Mesenchymal stem cell (in vitro differentiated cells and primary cell): ENCODE measurements around the gene SUCO.

ENCODE experiments used
- DNase-seq: peaks from one replicate; pipeline ENCODE4 v3.0.0-alpha.2; 2013
- H2AFZ ChIP-seq: one replicate; pipeline ENCODE4 v1.6.1; 2013; ENCODE audit warnings: low read depth, mild to moderate bottlenecking, control low read depth, inconsistent platforms, low read length, moderate library complexity
- H2AK5ac ChIP-seq: 2 replicates; pipeline ENCODE4 v1.6.1; 2013; ENCODE audit warnings: low read length, moderate library complexity, mild to moderate bottlenecking, inconsistent platforms; ENCODE audit not compliant: severe bottlenecking
- H2BK120ac ChIP-seq: one replicate; pipeline ENCODE4 v1.6.1; 2013; ENCODE audit warnings: low read depth, mild to moderate bottlenecking, inconsistent platforms, low read length, moderate library complexity
- H2BK12ac ChIP-seq, 2 experiments: one replicate each; pipeline ENCODE4 v1.6.1; 2013; ENCODE audit warnings: inconsistent platforms in 2 of 2, low read length in 2 of 2, mild to moderate bottlenecking in 2 of 2, moderate library complexity in 2 of 2, control low read depth in 1 of 2
- H2BK15ac ChIP-seq: one replicate; pipeline ENCODE4 v1.6.1; 2013; ENCODE audit warnings: mild to moderate bottlenecking, low read depth, inconsistent platforms; ENCODE audit not compliant: poor library complexity, severe bottlenecking
- H2BK5ac ChIP-seq: 2 replicates; pipeline ENCODE4 v1.6.1; 2013; ENCODE audit warnings: low read depth, mild to moderate bottlenecking, low read length, control low read depth, inconsistent platforms; ENCODE audit not compliant: poor library complexity, severe bottlenecking
- H3K14ac ChIP-seq, 2 experiments: one replicate each; pipeline ENCODE4 v1.6.1; 2013; ENCODE audit warnings: inconsistent platforms in 2 of 2, low read length in 2 of 2, control low read depth in 1 of 2, mild to moderate bottlenecking in 1 of 2, moderate library complexity in 1 of 2
- H3K18ac ChIP-seq, 2 experiments: one replicate each; pipeline ENCODE4 v1.6.1; 2013; ENCODE audit warnings: inconsistent platforms in 2 of 2, low read length in 2 of 2, control low read depth in 1 of 2, low read depth in 1 of 2, mild to moderate bottlenecking in 1 of 2
- H3K23ac ChIP-seq, 2 experiments: one replicate each; pipeline ENCODE4 v1.6.1; 2013; ENCODE audit warnings: inconsistent platforms in 2 of 2, low read length in 2 of 2, mild to moderate bottlenecking in 2 of 2, moderate library complexity in 2 of 2, control low read depth in 1 of 2
- H3K27ac ChIP-seq: 2 replicates; pipeline ENCODE4 v1.5.1; 2013; ENCODE audit warnings: mild to moderate bottlenecking, moderate library complexity, low read length, control low read depth, inconsistent platforms; ENCODE audit not compliant: poor library complexity, severe bottlenecking
- H3K27me3 ChIP-seq, 2 experiments: 2 replicates each; pipeline versions ENCODE4 v1.6.1 to v1.7.0; 2013; ENCODE audit warnings: low read length in 2 of 2, mild to moderate bottlenecking in 2 of 2, moderate library complexity in 2 of 2, control low read depth in 1 of 2, inconsistent platforms in 1 of 2; ENCODE audit not compliant: control insufficient read depth in 1 of 2, insufficient read depth in 1 of 2
- H3K36me3 ChIP-seq, 2 experiments: 2 replicates each; pipeline versions ENCODE4 v1.6.1 to v1.7.0; 2013; ENCODE audit warnings: low read length in 2 of 2, control low read depth in 1 of 2, inconsistent platforms in 1 of 2, low read depth in 1 of 2, mild to moderate bottlenecking in 1 of 2; ENCODE audit not compliant: insufficient read depth in 2 of 2, control insufficient read depth in 1 of 2
- H3K4ac ChIP-seq, 2 experiments: one replicate each; pipeline ENCODE4 v1.6.1; 2013; ENCODE audit warnings: inconsistent platforms in 2 of 2, low read length in 2 of 2, mild to moderate bottlenecking in 2 of 2, moderate library complexity in 2 of 2, control low read depth in 1 of 2, low read depth in 1 of 2
- H3K4me1 ChIP-seq: 2 replicates; pipeline ENCODE4 v1.6.1; 2013; ENCODE audit warnings: low read depth, low read length, control low read depth; ENCODE audit not compliant: control insufficient read depth, insufficient read depth
- H3K4me2 ChIP-seq: 2 replicates; pipeline ENCODE4 v1.6.1; 2013; ENCODE audit warnings: low read length, mild to moderate bottlenecking, inconsistent platforms; ENCODE audit not compliant: poor library complexity, severe bottlenecking
- H3K4me3 ChIP-seq, 2 experiments: 2 replicates each; pipeline versions ENCODE4 v1.5.1 to v1.7.0; 2013; ENCODE audit warnings: low read length in 2 of 2, mild to moderate bottlenecking in 2 of 2, control low read depth in 1 of 2, low read depth in 1 of 2; ENCODE audit not compliant: insufficient read depth in 1 of 2
- H3K79me1 ChIP-seq: replicated peaks from 2 replicates; pipeline ENCODE4 v1.6.1; 2013; ENCODE audit warnings: mild to moderate bottlenecking, control low read depth, low read length, inconsistent platforms; ENCODE audit not compliant: poor library complexity, severe bottlenecking
- H3K9ac ChIP-seq: 2 replicates; pipeline ENCODE4 v1.7.0; 2013; ENCODE audit warnings: mild to moderate bottlenecking, low read length, moderate library complexity
- H3K9me3 ChIP-seq: 2 replicates; pipeline ENCODE4 v1.7.0; 2013; ENCODE audit warnings: mild to moderate bottlenecking, low read length; ENCODE audit not compliant: control insufficient read depth
- H4K8ac ChIP-seq: one replicate; pipeline ENCODE4 v1.6.1; 2013; ENCODE audit warnings: inconsistent platforms, mild to moderate bottlenecking, low read length, moderate library complexity
- H4K91ac ChIP-seq: one replicate; pipeline ENCODE4 v1.6.1; 2013; ENCODE audit warnings: mild to moderate bottlenecking, low read length, inconsistent platforms
- WGBS: methylation state at CpG from one replicate; pipeline ENCODE4 v1.1.7; 2013; ENCODE audit warnings: mixed read lengths; 5-methylcytosine and 5-hydroxymethylcytosine counted together

SUCO gene

GRCh38 chr1:172514108-172514507, 18.8 kb upstream of the SUCO start:
- Histone ChIP-seq H2BK5ac (no peak overlapping the region), H3K23ac (no peak overlapping the region), H3K9ac (no peak overlapping the region), H2BK15ac (no peak overlapping the region), H3K4me1 (no peaks in the 10 kb centered on the region), H4K8ac (no peak overlapping the region), H2BK12ac (no peak overlapping the region), H3K27me3 (no peaks in the 10 kb centered on the region), H2AK5ac (no peak overlapping the region), H3K14ac (no peak overlapping the region), H3K18ac (no peak overlapping the region), H2BK120ac (no peak overlapping the region), H3K36me3 (no peaks in the 10 kb centered on the region), H3K79me1 (no peaks in the 10 kb centered on the region), H2AFZ (no peak overlapping the region), H3K9me3 (no peaks in the 10 kb centered on the region), H3K4me3 (no peak overlapping the region), H3K27ac (no peak overlapping the region), H3K4ac (no peak overlapping the region), H4K91ac (no peak overlapping the region), H3K4me2 (no peak overlapping the region)
- WGBS, result 86% methylated on average over 3 of the region's 3 CpGs
- no peak for DNase-seq

- H3K4ac ChIP-seq, result no peak overlapping the region
- H3K27ac ChIP-seq, result no peak overlapping the region
- no peaks in the 10 kb centered on the region for H3K36me3 ChIP-seq
- no peak overlapping the region for H4K91ac ChIP-seq
- H3K18ac ChIP-seq, result no peak overlapping the region
- H2BK15ac ChIP-seq, result no peak overlapping the region
- H2AFZ ChIP-seq, result no peak overlapping the region
- no peak overlapping the region for H2AK5ac ChIP-seq
- H3K79me1 ChIP-seq, result no peaks in the 10 kb centered on the region
- no peak overlapping the region for H3K4me2 ChIP-seq
- H3K9ac ChIP-seq, result no peak overlapping the region
- no peaks in the 10 kb centered on the region for H3K9me3 ChIP-seq
- no peak overlapping the region for H4K8ac ChIP-seq
- no peak overlapping the region for H2BK12ac ChIP-seq
- DNase-seq, result no peak
- no peaks in the 10 kb centered on the region for H3K4me1 ChIP-seq
- H2BK5ac ChIP-seq, result no peak overlapping the region
- no peak overlapping the region for H3K4me3 ChIP-seq
- no peak overlapping the region for H2BK120ac ChIP-seq
- no peaks in the 10 kb centered on the region for H3K27me3 ChIP-seq
- H3K23ac ChIP-seq, result no peak overlapping the region
- H3K14ac ChIP-seq, result no peak overlapping the region
Observed at GRCh38 chr1:172515436-172515835, 17.5 kb upstream of the SUCO start.

- Histone ChIP-seq H3K9me3 (no peaks in the 10 kb centered on the region), H3K4me3 (no peak overlapping the region), H3K79me1 (no peaks in the 10 kb centered on the region), H3K36me3 (no peaks in the 10 kb centered on the region), H2BK120ac (no peak overlapping the region), H2BK5ac (no peak overlapping the region), H3K4me2 (no peak overlapping the region), H4K91ac (no peak overlapping the region), H2AFZ (no peak overlapping the region), H2BK12ac (no peak overlapping the region), H3K27ac (no peak overlapping the region), H3K9ac (no peak overlapping the region), H2BK15ac (no peak overlapping the region), H3K27me3 (no peaks in the 10 kb centered on the region), H3K4ac (no peak overlapping the region), H3K4me1 (no peaks in the 10 kb centered on the region), H3K18ac (no peak overlapping the region), H3K14ac (no peak overlapping the region), H4K8ac (no peak overlapping the region), H2AK5ac (no peak overlapping the region), H3K23ac (no peak overlapping the region)
- DNase-seq, result no peak
- WGBS, result 81% methylated on average over 1 of the region's 1 CpG
Observed at GRCh38 chr1:172515927-172516326, 17.0 kb upstream of the SUCO start.

GRCh38 chr1:172517081-172517480, 15.9 kb upstream of the SUCO start:
- Histone ChIP-seq H2BK15ac (no peak overlapping the region), H4K8ac (no peak overlapping the region), H3K18ac (no peak overlapping the region), H3K4me1 (no peaks in the 10 kb centered on the region), H4K91ac (no peak overlapping the region), H3K79me1 (no peaks in the 10 kb centered on the region), H3K9ac (no peak overlapping the region), H3K23ac (no peak overlapping the region), H2AK5ac (no peak overlapping the region), H2BK12ac (no peak overlapping the region), H2BK120ac (no peak overlapping the region), H2BK5ac (no peak overlapping the region), H3K4ac (no peak overlapping the region), H3K4me3 (no peak overlapping the region), H3K4me2 (no peak overlapping the region), H2AFZ (no peak overlapping the region), H3K9me3 (no peaks in the 10 kb centered on the region), H3K36me3 (no peaks in the 10 kb centered on the region), H3K27ac (no peak overlapping the region), H3K14ac (no peak overlapping the region), H3K27me3 (no peaks in the 10 kb centered on the region)
- DNase-seq, result no peak
- WGBS, result no CpG with 5 or more reads among the region's 1 CpG
